Thyroid gland (tissue), 4 donors: ENCODE measurements around the gene BEAN1. TPM values are rescaled to one million over a fixed set of nuclear protein-coding genes. Genes with fewer than 3 reads are reported as not detected.
A peak's percentile ranks its signal among the peaks of the same experiment; 100 is the strongest.
"Not testable (repeated sequence)": the region's sequence is repeated elsewhere in the genome, so short reads cannot be mapped to it uniquely, and the experiment has no call there.

Experiments
- DNase-seq, 2 donors: peaks; one replicate each; pipeline ENCODE4 v3.0.0-alpha.2; 2019
- H3K27ac ChIP-seq, 3 donors: fragments of 200-600 bp; sonication (generic); 1 replicate in 2 of 3; 2 replicates in 1 of 3; pipeline ENCODE4 v1.5.1; 2016 to 2019; ENCODE audit warnings: mild to moderate bottlenecking in 1 of 3, moderate library complexity in 1 of 3
- H3K27me3 ChIP-seq: fragments of 200-600 bp; sonication (generic); one replicate; pipeline ENCODE4 v1.5.1; 2019
- H3K36me3 ChIP-seq, 2 donors: fragments of 200-600 bp; sonication (generic); one replicate each; pipeline ENCODE4 v1.5.1; 2016 to 2019
- H3K4me1 ChIP-seq, 2 donors: fragments of 200-600 bp; sonication (generic); one replicate each; pipeline ENCODE4 v1.5.1; 2017 to 2019
- H3K4me3 ChIP-seq, 3 donors: fragments of 200-600 bp; sonication (generic); replicated peaks in 1 of 3; 1 replicate in 2 of 3; 2 replicates in 1 of 3; pipeline ENCODE4 v1.5.1; 2016; ENCODE audit warnings: mild to moderate bottlenecking in 1 of 3
- H3K9me3 ChIP-seq: fragments of 200-600 bp; sonication (generic); one replicate; pipeline ENCODE4 v1.5.1; 2017
- CTCF ChIP-seq, 6 experiments: fragments of 200-600 bp in 3 of 6; fragments of 450-650 bp in 3 of 6; sonication (generic) in 3 of 6; IDR thresholded peaks; one replicate each; pipeline ENCODE4 v1.5.1; 2016 to 2019; ENCODE audit warnings: antibody characterized with exemption in 6 of 6, mild to moderate bottlenecking in 2 of 6, inconsistent platforms in 1 of 6, moderate library complexity in 1 of 6
- POLR2A ChIP-seq, 2 donors: fragments of 450-650 bp; IDR thresholded peaks; one replicate each; pipeline ENCODE4 v1.6.1; 2017; ENCODE audit warnings: antibody characterized with exemption in 2 of 2, mild to moderate bottlenecking in 2 of 2, moderate library complexity in 1 of 2
- WGBS, 2 donors: methylation state at CpG; one replicate each; pipeline ENCODE4 v1.1.5; 2017; 5-methylcytosine and 5-hydroxymethylcytosine counted together
- intact Hi-C: fragments of 100-400 bp; cut with DNase I; formaldehyde crosslinking; loops from one replicate; pipeline ENCODE4 v1.15.1; 2023
- total RNA-seq, 4 donors: library from RNA; depleted of rRNA; stranded (reverse); fragments of >200 nt; gene quantifications; one replicate each; pipeline ENCODE4 v1.2.3, GENCODE V29; 2016

Gene BEAN1
- total RNA-seq, 4 donors from 2014 or later, result 0.38 to 0.54 TPM; not detected in 2

GRCh38 chr16:66510711-66511601 lies 83.9 kb downstream of the BEAN1 start:
- Histone ChIP-seq H3K36me3 (no peaks in the 10 kb centered on the region), H3K27ac (peak overlapping the region; percentile 80 to 86 (median 85)), H3K27me3 (no peaks in the 10 kb centered on the region), H3K9me3 (no peaks in the 10 kb centered on the region), H3K4me1 (peaks cover 67 to 81% of the 10 kb centered on the region in 2 donors), H3K4me3 (no peak overlapping the region)
- intact Hi-C loops, result no loop called here
- no peak for TF ChIP-seq POLR2A (IDR thresholded peaks at IDR 0.05)
- no peak for TF ChIP-seq CTCF (IDR thresholded peaks at IDR 0.05)
- WGBS, 2 donors, result 18 to 26% methylated on average over 10 to 12 of the region's 12 CpGs
- DNase-seq, result peak; percentile 93 to 94

GRCh38 chr16:66511602-66512271 lies 84.6 kb downstream of the BEAN1 start:
- H3K9me3 ChIP-seq, result no peaks in the 10 kb centered on the region
- H3K27me3 ChIP-seq, result no peaks in the 10 kb centered on the region
- intact Hi-C loops, result no loop called here
- no peaks in the 10 kb centered on the region for H3K36me3 ChIP-seq
- no peak overlapping the region for H3K4me3 ChIP-seq
- no peak for TF ChIP-seq POLR2A (IDR thresholded peaks at IDR 0.05)
- no peak for TF ChIP-seq CTCF (IDR thresholded peaks at IDR 0.05)
- peak overlapping the region; percentile 80 to 86 (median 85) for H3K27ac ChIP-seq
- DNase-seq, result peak in 1 of 2 donors; percentile 38
- H3K4me1 ChIP-seq, result peaks cover 75 to 88% of the 10 kb centered on the region in 2 donors
- WGBS, 2 donors, result 44 to 63% methylated on average over 9 to 13 of the region's 13 CpGs

GRCh38 chr16:66512272-66513110 lies 85.4 kb downstream of the BEAN1 start:
- DNase-seq, result no peak
- no peak overlapping the region for H3K4me3 ChIP-seq
- no peaks in the 10 kb centered on the region for H3K9me3 ChIP-seq
- TF ChIP-seq POLR2A (IDR thresholded peaks at IDR 0.05), result no peak
- no peak for TF ChIP-seq CTCF (IDR thresholded peaks at IDR 0.05)
- intact Hi-C loops, result no loop called here
- H3K27ac ChIP-seq, result peak overlapping the region; percentile 80 to 86 (median 85)
- H3K36me3 ChIP-seq, result no peaks in the 10 kb centered on the region
- no peaks in the 10 kb centered on the region for H3K27me3 ChIP-seq
- peaks cover 82 to 93% of the 10 kb centered on the region in 2 donors for H3K4me1 ChIP-seq
- 87 to 89% methylated on average over 15 of the region's 15 CpGs for WGBS, 2 donors

- Histone ChIP-seq H3K36me3 (no peaks in the 10 kb centered on the region), H3K4me1 (peaks cover 82 to 93% of the 10 kb centered on the region in 2 donors), H3K9me3 (no peaks in the 10 kb centered on the region), H3K27me3 (no peaks in the 10 kb centered on the region), H3K27ac (peak overlapping the region; percentile 28 to 86 (median 80)), H3K4me3 (no peak overlapping the region)
- peak in 1 of 2 donors; percentile 32 for DNase-seq
- intact Hi-C loops, result no loop called here
- no peak for TF ChIP-seq CTCF (IDR thresholded peaks at IDR 0.05)
- no peak for TF ChIP-seq POLR2A (IDR thresholded peaks at IDR 0.05)
- 60 to 72% methylated on average over 7 to 8 of the region's 8 CpGs for WGBS, 2 donors
Observed at GRCh38 chr16:66513111-66513723, 86.1 kb downstream of the BEAN1 start.

- DNase-seq, H3K9me3 ChIP-seq, H3K36me3 ChIP-seq, H3K27me3 ChIP-seq, H3K4me3 ChIP-seq, intact Hi-C loops: not testable (repeated sequence)
- peak overlapping the region in 2 of 3 donors; percentile 80 to 86 for H3K27ac ChIP-seq
- 94 to 96% methylated on average over 7 to 11 of the region's 17 CpGs for WGBS, 2 donors
- H3K4me1 ChIP-seq, result peaks cover 74 to 89% of the 10 kb centered on the region in 2 donors
Observed at GRCh38 chr16:66514391-66514790, 87.3 kb downstream of the BEAN1 start.

- H3K9me3 ChIP-seq, H3K27me3 ChIP-seq, H3K36me3 ChIP-seq, H3K4me3 ChIP-seq, DNase-seq: not testable (repeated sequence)
- peaks cover 68 to 89% of the 10 kb centered on the region in 2 donors for H3K4me1 ChIP-seq
- peak overlapping the region in 2 of 3 donors; percentile 90 to 96 for H3K27ac ChIP-seq
- 92 to 98% methylated on average over 9 to 10 of the region's 10 CpGs for WGBS, 2 donors
- intact Hi-C loops, result loop anchor here (5.0 kb wide), 1 partner anchor 37 kb away; the partner anchor contains the start of genes CKLF and TK2
Observed at GRCh38 chr16:66514980-66515595, 88.0 kb downstream of the BEAN1 start.
